GM11168 (cell line): ENCODE measurements around the gene OR1B1.
"Not testable (repeated sequence)": the region's sequence is repeated elsewhere in the genome, so short reads cannot be mapped to it uniquely, and the experiment has no call there.

ENCODE experiments used
- in situ Hi-C: fragments of 300-500 bp; cut with MboI; formaldehyde crosslinking; loops from one replicate; pipeline ENCODE4 v1.12.0; 2022; ENCODE audit warnings: low sequenced_read_pairs; ENCODE audit not compliant: unreplicated experiment

Gene OR1B1

DNA sequence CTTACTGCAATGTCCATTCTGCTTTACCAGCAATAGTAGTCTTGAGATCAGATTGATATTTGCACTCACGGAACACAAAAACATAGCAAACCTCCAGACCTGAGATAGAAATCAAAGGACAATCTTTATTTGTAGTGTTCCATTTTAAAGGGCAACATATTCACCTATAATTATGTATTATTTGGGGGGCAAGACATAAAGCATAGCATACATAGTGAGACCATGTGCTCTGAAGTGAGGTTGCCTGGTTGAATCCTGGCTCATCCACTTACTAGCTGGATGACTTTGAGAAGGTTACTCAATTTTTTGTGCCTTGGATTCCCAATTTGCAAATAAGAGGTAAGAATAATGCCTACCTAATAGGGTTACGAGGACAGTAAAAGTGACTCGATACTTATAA, at the start of gene OR1B1:
Gene OR1B1, minus strand, starts transcription at position 101 of the 400 bp plus-strand sequence.
- in situ Hi-C loops, result no loop called here

DNA sequence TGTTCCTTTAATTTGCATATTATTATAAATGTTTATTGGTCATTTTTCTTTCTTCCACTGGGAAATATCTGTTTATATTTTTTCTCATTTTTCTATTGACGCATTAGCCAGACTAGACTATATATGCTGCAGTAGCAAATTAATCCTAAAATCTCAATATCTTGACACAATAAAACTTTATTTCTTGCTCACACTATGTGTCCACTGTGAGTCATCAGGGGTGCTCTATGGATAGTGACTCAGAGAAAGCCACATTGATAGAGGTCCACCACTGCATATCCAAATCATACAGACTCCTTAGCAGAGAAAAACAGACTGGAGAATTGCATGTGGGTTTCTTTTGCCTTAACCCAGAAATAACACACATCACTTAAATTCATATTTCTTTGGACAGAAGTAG, 38.3 kb upstream of the OR1B1 start:
- in situ Hi-C loops, result no loop called here

DNA sequence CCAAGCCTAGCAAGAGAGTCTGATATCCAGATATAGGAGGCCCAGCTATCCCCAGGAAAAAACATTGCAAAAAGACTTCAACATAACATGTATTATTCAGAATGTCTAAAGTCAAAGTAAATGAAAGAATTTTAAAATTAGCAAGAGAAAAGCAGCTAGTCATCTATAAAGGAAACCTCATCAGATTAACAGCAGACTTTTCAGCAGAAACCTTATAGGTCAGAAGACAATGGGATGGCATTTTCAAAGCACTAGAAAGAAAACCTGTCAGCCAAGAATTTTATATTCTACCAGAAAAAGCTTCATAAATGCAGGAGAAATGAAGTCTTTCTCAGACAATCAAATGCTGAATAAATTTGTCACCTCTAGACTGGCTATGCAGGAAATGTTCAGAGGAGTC, 27.4 kb upstream of the OR1B1 start:
- in situ Hi-C loops, result no loop called here

DNA sequence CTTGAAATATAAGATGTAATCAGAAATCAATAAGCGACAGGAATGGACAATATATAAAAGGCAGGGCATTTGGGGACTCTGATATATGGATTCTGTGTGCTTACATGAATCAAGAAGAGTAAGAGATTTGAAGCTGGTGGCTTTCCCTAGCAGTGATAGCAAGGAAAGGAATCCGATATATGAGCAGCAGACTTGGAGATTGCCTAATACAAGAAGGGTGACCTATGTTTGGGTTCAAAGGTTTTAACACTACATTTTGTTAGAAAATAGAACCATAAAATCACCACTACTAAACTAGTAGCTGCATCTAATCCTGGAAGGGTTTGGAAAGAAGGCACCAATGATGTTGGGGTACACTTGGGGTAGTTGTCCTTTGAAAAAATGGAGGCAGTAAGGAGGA, 15.1 kb upstream of the OR1B1 start:
- in situ Hi-C loops, result no loop called here

DNA sequence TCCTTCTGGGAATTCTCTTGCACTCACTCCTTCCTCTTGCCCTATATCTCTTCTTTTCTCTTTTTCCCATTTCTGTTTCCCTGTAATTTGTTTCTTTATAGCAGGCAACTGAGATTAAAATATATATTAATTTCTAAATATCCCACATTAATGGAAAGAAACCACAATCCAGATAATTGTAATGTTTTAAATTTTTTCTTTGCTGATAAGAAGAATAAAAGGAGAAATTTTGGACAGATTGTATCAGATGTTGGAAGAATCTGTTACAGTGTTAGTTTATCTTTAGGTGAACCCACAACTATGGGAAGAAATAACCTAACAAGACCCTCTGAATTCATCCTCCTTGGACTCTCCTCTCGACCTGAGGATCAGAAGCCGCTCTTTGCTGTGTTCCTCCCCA, 4.0 kb upstream of the OR1B1 start, which contains the start of gene OR1L1:
Gene OR1L1, plus strand, starts transcription at position 301 of the 400 bp plus-strand sequence. Its CDS starts 0 bp downstream, at position 301.
- in situ Hi-C loops, result no loop called here

DNA sequence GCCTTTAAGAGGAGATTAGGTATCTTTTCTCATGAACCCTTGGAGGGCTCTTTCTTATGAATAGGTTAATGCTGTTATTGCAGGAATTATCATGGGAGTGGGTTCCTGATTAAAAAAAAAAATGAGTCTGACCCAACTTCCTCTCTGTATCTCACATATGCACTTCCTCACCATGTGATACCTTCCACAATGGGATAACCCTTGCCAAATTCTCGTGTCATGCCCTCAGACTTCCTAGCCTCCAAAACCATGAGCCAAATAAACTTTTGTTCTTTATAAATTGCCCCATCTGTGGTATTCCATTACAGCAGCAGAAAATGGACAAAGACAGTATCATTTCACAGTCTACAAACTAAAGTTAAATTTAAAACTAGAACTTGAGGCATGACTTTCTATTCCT, 1.0 kb downstream of the OR1B1 start:
- in situ Hi-C loops, result no loop called here

DNA sequence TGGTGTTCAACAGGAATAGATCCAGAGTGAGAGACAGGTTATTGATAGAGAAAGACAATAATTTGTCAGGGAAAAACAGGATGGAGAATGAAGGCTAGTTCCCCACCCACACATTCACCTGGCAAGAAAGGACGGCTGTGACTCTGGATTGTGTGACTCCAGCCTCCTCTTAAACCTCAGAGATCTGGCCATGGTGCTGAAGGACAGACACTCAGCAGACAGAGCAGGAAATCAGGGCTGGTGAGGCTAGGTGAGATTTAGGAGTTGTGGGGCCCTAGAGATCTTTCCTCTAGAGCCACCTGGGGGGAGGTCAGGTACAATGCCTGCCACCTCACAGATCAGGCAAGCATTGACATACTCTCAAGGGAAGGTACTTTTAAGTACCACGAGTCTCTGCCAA, 15.2 kb downstream of the OR1B1 start:
- in situ Hi-C loops, result no loop called here

DNA sequence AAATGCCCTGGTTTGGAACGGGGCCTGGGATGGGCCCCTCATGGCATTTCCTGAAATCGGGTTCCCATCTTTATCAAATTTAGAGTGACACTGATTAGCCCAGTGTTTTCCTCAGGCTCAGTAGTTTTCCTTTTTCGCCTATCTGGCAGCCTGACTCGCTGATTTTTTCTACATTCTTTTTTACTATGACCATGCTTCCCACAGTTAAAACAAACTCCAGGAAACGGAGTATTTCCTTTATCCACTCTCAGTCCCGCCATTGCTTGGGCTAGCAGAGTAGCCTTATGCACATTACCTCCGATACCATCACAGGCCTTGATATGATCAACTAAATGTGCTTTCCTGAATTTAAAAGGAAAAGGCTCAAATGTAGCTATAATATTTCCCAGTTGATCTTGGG, 37.4 kb downstream of the OR1B1 start:
- in situ Hi-C loops, result no loop called here

DNA sequence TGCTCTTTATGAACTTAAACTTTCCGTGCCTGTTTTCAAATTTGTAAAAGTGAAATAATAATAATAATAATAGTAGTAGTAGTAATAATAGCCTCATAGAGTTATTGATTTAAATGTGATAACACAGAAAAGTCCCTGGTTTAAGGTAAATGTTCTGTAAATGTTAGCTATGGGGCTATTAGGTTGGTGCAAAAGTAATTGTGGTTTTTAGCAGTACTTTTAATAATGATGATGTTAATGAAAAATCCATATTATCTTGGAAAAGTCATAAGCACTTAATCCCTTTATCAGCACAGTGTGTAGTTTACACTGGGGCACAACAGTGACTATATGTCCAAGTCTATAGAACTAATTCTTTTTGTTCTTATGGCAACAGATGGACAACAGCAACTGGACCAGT, 43.1 kb downstream of the OR1B1 start, which contains the start of gene OR1Q1:
Gene OR1Q1, plus strand, starts transcription at position 377 of the 400 bp plus-strand sequence. Its CDS starts 0 bp downstream, at position 377.
- in situ Hi-C loops, result no loop called here

DNA sequence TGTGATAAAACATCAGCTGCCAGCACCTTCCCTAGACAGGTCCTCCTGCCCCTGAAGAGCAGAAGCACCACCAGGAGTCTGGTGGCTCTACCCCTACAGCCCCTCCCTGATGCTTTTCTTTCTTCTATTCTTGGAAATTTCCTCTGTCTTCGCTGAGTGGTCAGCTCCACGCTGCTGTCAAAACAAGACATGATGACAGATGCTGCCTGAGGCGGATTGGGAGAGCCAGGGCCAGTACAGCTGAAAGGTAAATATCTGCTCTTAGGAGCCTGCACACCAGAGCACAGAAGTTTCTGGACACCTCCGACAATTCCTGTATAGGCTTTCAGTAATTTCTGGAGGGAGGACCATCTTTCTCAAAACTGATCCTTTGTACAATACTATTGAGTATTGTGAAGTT, 47.6 kb downstream of the OR1B1 start:
- in situ Hi-C loops, result no loop called here

DNA sequence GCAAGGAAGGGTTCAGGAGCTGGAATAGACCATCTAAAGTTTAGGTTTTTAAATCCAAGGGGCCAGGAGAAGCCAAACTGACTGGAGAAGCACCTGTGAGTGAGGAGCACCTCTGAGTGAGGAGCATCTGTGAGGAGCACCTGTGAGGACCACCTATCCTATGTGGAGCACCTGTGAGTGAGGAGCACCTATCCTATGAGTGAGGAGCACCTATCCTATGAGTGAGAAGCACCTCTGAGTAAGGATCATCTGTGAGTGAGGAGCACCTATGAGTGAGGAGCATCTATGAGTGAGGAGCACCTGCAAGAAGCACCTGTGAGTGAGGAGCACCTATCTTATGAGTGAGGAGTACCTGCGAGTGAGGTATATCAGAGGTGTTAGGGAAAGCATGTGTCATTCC, 50.8 kb downstream of the OR1B1 start:
- in situ Hi-C loops, result no loop called here

DNA sequence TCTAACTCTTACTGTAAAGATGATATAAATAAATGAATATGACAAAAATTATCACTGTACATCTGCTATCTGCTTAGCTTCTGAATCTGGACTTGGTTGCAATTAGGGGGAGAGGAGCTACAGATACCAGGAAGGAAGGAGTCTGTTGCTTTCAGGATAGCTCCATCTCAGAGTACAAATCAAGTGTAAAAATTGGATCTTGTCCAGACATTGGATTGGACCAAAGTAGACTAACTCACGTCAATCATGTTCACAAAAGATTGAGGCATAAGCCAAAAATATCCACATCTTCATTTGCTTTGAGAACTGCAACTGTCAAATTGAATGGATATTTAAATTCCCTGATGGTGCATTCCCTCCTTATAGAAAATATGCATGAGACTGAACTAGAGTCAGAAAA, 51.7 kb downstream of the OR1B1 start:
- in situ Hi-C loops, result no loop called here

DNA sequence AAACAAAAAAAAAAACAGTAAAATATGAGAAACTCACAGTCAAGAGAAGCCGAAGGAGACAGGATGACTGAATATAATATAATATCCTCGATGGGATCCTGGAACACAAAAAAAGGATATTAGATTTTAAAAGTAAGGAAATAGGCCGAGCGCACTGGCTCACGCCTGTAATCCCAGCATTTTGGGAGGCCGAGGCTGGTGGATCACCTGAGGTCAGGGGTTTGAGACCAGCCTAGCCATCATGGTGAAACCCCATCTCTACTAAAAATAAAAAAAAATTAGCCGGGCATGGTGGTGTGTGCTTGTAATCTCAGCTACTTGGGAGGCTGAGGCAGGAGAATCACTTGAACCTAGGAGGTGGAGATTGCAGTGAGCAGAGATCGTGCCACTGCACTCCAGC, 74.1 kb downstream of the OR1B1 start, which contains the start of gene OR1L8:
Gene OR1L8, minus strand, starts transcription at position 101 of the 400 bp plus-strand sequence. CDS start 14,907 bp downstream, outside the sequence.
- in situ Hi-C loops, result not testable (repeated sequence)

DNA sequence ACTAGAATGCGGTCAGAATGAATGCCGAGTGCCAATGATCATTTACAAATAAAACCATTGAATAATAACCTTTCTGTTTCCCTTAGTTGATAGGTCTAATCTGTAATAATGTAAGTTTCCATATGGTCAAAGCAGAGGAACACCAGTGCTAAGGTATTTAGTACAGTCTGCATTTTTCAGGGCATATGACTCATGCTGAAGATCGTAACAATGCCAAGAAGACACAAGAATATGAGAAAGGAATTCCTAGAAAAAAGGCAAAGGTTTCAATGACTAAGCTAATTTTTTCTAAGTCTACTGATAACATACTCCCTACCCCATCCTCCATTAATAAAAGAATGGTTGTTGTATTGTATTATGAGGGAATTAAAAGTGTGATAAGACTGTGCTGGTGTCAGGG, 77.1 kb downstream of the OR1B1 start:
- in situ Hi-C loops, result no loop called here

DNA sequence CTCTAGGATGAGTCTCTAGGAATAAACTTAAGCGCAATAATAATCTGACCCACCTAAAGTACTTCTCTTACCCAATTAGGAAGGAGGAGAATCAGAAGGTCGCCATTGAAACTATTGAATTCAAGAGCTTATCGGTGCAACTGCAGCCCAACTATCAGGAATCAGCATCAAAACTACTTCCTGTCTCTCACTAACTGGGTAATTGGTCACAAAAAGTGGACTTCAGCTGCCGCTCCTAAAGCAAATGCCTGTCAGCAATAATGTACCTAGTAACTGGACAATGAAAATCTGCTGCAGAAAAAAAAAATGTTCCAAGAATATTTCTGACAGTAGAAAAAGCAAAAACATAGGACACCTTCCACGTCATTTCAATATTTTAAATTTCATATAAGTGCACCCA, 77.6 kb downstream of the OR1B1 start:
- in situ Hi-C loops, result no loop called here
